Peyer's patch (tissue), 4 donors: ENCODE measurements around the gene CCDC120. TPM values are rescaled to one million over a fixed set of nuclear protein-coding genes. Genes with fewer than 3 reads are reported as not detected.

Experiments used
- DNase-seq, 3 donors: peaks; one replicate each; pipeline ENCODE4 v3.0.0-alpha.2; 2017 to 2019
- H3K27ac ChIP-seq, 4 donors: fragments of 200-600 bp; sonication (generic); one replicate each; pipeline ENCODE4 v1.5.1; 2016 to 2019
- H3K27me3 ChIP-seq, 2 donors: fragments of 200-600 bp; sonication (generic); one replicate each; pipeline ENCODE4 v1.5.1; 2019
- H3K36me3 ChIP-seq, 3 donors: fragments of 200-600 bp; sonication (generic); one replicate each; pipeline ENCODE4 v1.5.1; 2016 to 2019
- H3K4me1 ChIP-seq, 4 donors: fragments of 200-600 bp; sonication (generic); one replicate each; pipeline ENCODE4 v1.5.1; 2016 to 2019
- H3K4me3 ChIP-seq, 4 donors: fragments of 200-600 bp; sonication (generic); 1 replicate in 3 of 4; 2 replicates in 1 of 4; pipeline ENCODE4 v1.5.1; 2016 to 2019; ENCODE audit warnings: mild to moderate bottlenecking in 1 of 4
- H3K9me3 ChIP-seq, 4 donors: fragments of 200-600 bp; sonication (generic); one replicate each; pipeline ENCODE4 v1.5.1; 2016 to 2019; ENCODE audit warnings: mild to moderate bottlenecking in 1 of 4
- CTCF ChIP-seq, 6 experiments: fragments of 450-650 bp in 4 of 6; fragments of 200-600 bp in 2 of 6; sonication (generic) in 1 of 6; IDR thresholded peaks; one replicate each; pipeline ENCODE4 v1.5.1; 2017 to 2019; ENCODE audit warnings: antibody characterized with exemption in 6 of 6, mild to moderate bottlenecking in 3 of 6, moderate library complexity in 1 of 6
- POLR2A ChIP-seq, 2 donors: fragments of 450-650 bp; IDR thresholded peaks; one replicate each; pipeline ENCODE4 v1.5.1; 2017; ENCODE audit warnings: antibody characterized with exemption in 2 of 2, mild to moderate bottlenecking in 2 of 2, moderate library complexity in 2 of 2
- total RNA-seq, 4 donors: library from RNA; depleted of rRNA; stranded (reverse); fragments of >200 nt; gene quantifications; one replicate each; pipeline ENCODE4 v1.1.0, GENCODE V29; 2016

Gene CCDC120
- total RNA-seq, 4 donors from 2014 or later, result 13.8 to 39.1 (median 24.5) TPM; not detected in 1

DNA sequence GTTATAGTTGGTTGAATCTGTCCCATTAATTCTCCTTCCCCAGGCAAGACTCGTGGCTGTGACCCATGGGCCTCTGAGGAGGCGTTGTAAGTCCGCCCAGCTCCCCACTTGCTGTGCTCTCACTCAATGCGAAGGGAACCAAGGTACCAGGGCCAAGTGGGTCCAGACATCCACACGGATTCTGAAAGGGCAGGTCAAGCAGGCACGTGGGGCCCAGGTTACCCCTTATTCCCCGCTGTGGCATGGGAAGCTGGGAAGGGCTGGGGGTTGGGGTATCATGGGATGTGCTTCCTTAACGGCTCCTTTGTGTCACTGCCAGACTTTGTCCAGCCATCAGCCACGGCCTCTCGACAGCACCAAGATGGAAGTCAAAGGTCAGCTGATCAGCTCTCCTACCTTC, 3.1 kb downstream of the CCDC120 start:
- no peak for DNase-seq
- no peaks in the 10 kb centered on the region for H3K36me3 ChIP-seq
- H3K4me3 ChIP-seq, result no peak overlapping the region
- no peaks in the 10 kb centered on the region for H3K27me3 ChIP-seq
- H3K9me3 ChIP-seq, result no peaks in the 10 kb centered on the region
- no peak overlapping the region for H3K27ac ChIP-seq
- TF ChIP-seq CTCF (IDR thresholded peaks at IDR 0.05) (no peak), POLR2A (IDR thresholded peaks at IDR 0.05) (no peak)
- no peaks in the 10 kb centered on the region for H3K4me1 ChIP-seq

DNA sequence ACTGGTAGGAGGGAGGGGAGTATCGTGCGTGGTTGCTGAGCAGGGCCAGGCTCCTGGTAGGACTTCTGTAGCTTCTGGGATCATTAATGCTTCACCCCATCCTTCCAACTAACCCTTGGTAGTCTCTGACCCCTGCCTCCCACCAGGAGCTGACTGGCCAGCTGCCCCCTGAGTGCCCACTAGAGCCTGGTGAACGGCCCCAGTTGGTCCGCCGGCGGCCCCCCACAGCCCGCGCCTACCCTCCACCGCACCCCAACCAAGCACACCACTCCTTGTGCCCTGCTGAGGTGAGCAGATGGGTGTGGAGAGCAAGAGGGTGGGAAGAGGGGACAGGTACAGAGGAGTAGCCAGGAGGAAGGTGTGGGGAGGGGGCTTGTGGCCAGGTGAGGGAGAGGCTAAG, 4.9 kb downstream of the CCDC120 start:
- DNase-seq, result no peak
- Histone ChIP-seq H3K27ac (no peak overlapping the region), H3K9me3 (no peaks in the 10 kb centered on the region), H3K4me3 (no peak overlapping the region), H3K27me3 (no peaks in the 10 kb centered on the region), H3K4me1 (no peaks in the 10 kb centered on the region), H3K36me3 (no peaks in the 10 kb centered on the region)
- no peak for TF ChIP-seq POLR2A (IDR thresholded peaks at IDR 0.05)
- no peak for TF ChIP-seq CTCF (IDR thresholded peaks at IDR 0.05)

GRCh38 chrX:49064303-49064702, 5.5 kb downstream of the CCDC120 start:
- no peaks in the 10 kb centered on the region for H3K36me3 ChIP-seq
- H3K9me3 ChIP-seq, result no peaks in the 10 kb centered on the region
- TF ChIP-seq POLR2A (IDR thresholded peaks at IDR 0.05), result no peak
- no peak for TF ChIP-seq CTCF (IDR thresholded peaks at IDR 0.05)
- H3K4me3 ChIP-seq, result no peak overlapping the region
- no peak for DNase-seq
- no peak overlapping the region for H3K27ac ChIP-seq
- H3K4me1 ChIP-seq, result no peaks in the 10 kb centered on the region
- no peaks in the 10 kb centered on the region for H3K27me3 ChIP-seq

DNA sequence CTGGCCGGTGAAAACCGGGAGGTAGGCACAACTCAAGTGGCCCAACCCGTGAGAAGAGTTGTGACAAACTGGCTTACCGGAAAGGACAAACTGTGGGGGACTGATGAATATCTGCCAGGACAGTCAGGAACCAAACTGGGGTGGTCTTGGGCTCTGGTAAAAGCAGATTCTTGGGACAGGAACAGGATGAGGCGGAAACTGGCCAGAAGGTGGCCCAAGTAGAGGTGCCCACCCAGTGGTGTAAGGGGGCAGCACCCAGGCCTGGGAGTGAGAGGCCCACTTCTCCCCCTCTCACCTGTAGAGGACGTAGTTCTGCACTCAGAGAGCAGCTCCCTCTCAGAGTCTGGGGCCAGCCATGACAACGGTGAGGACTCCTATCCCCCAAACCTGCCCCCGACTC, 5.9 kb downstream of the CCDC120 start:
- Histone ChIP-seq H3K4me1 (no peaks in the 10 kb centered on the region), H3K27ac (no peak overlapping the region), H3K36me3 (no peaks in the 10 kb centered on the region), H3K4me3 (no peak overlapping the region), H3K9me3 (no peaks in the 10 kb centered on the region), H3K27me3 (no peaks in the 10 kb centered on the region)
- TF ChIP-seq POLR2A (IDR thresholded peaks at IDR 0.05) (no peak), CTCF (IDR thresholded peaks at IDR 0.05) (no peak)
- no peak for DNase-seq

GRCh38 chrX:49066278-49066677, 7.5 kb downstream of the CCDC120 start:
- no peak for DNase-seq
- Histone ChIP-seq H3K4me1 (no peaks in the 10 kb centered on the region), H3K9me3 (no peaks in the 10 kb centered on the region), H3K27ac (no peak overlapping the region), H3K4me3 (no peak overlapping the region), H3K36me3 (no peaks in the 10 kb centered on the region), H3K27me3 (no peaks in the 10 kb centered on the region)
- TF ChIP-seq POLR2A (IDR thresholded peaks at IDR 0.05), result no peak
- TF ChIP-seq CTCF (IDR thresholded peaks at IDR 0.05), result no peak

DNA sequence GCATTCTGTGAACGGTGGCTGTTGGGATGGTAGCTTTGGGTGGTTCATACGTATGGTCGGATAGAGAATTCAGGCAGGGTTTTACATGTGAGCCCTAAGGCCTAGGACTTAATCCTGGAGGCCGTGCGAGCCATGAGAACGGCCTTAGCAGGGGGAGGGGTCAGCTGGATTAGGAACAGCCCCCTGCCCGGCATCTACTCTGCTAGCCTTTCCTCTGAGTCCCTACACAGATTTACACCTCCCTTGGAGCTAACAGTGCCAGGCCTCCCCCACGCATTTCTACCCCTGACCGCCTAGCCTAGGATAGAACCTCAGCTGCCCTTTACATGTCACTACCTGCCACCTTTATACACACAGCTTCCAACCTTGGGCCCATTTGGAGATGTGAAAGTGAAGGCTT, 7.9 kb downstream of the CCDC120 start:
- H3K4me1 ChIP-seq, result no peaks in the 10 kb centered on the region
- H3K27ac ChIP-seq, result no peak overlapping the region
- H3K4me3 ChIP-seq, result no peak overlapping the region
- H3K27me3 ChIP-seq, result no peaks in the 10 kb centered on the region
- no peak for TF ChIP-seq CTCF (IDR thresholded peaks at IDR 0.05)
- no peak for TF ChIP-seq POLR2A (IDR thresholded peaks at IDR 0.05)
- DNase-seq, result no peak
- no peaks in the 10 kb centered on the region for H3K9me3 ChIP-seq
- no peaks in the 10 kb centered on the region for H3K36me3 ChIP-seq
